SK-N-SH treated with all-trans-retinoic acid at 6 μM for 48 hours (cell line): ENCODE results near the gene OR2J2.
"Not testable (repeated sequence)": the region's sequence is repeated elsewhere in the genome, so short reads cannot be mapped to it uniquely, and the experiment has no call there.

Experiments
- ATAC-seq: fragments of 200-7000 bp; cut with Tn5 transposase; 3 replicates; pipeline ENCODE4 v1.9.1; 2020; ENCODE audit warnings: mild to moderate bottlenecking, moderate library complexity
- CSDC2 ChIP-seq: fragments of 250-450 bp; sonication (Bioruptor Pico); IDR thresholded peaks from 2 replicates; pipeline ENCODE4 v1.5.0; 2020; ENCODE audit warnings: mild to moderate bottlenecking, moderate library complexity
- ESRRG ChIP-seq: fragments of 250-450 bp; sonication (Bioruptor Pico); IDR thresholded peaks from 2 replicates; pipeline ENCODE4 v1.6.1; 2021; ENCODE audit warnings: mild to moderate bottlenecking
- GLIS3 ChIP-seq: fragments of 250-450 bp; sonication (Bioruptor Pico); IDR thresholded peaks from 2 replicates; pipeline ENCODE4 v1.5.0; 2020; ENCODE audit warnings: mild to moderate bottlenecking, moderate library complexity
- ISL1 ChIP-seq: fragments of 250-450 bp; sonication (Bioruptor Pico); IDR thresholded peaks from 2 replicates; pipeline ENCODE4 v2.1.2; 2022; ENCODE audit warnings: mild to moderate bottlenecking, moderate library complexity
- PPARA ChIP-seq: fragments of 250-450 bp; sonication (Bioruptor Pico); IDR thresholded peaks from 2 replicates; pipeline ENCODE4 v1.5.0; 2020; ENCODE audit warnings: mild to moderate bottlenecking, borderline replicate concordance
- RARB ChIP-seq: fragments of 250-450 bp; sonication (Bioruptor Pico); IDR thresholded peaks from 2 replicates; pipeline ENCODE4 v1.8.0; 2021; ENCODE audit warnings: mild to moderate bottlenecking, moderate library complexity
- SNAI2 ChIP-seq: fragments of 250-450 bp; sonication (Bioruptor Pico); IDR thresholded peaks from 2 replicates; pipeline ENCODE4 v1.5.0; 2020; ENCODE audit warnings: mild to moderate bottlenecking, moderate library complexity
- TCF4 ChIP-seq: fragments of 250-450 bp; sonication (Bioruptor Pico); IDR thresholded peaks from 2 replicates; pipeline ENCODE4 v1.8.0; 2021; ENCODE audit warnings: mild to moderate bottlenecking, moderate library complexity, borderline replicate concordance
- TOX ChIP-seq: fragments of 250-450 bp; sonication (Bioruptor Pico); IDR thresholded peaks from 2 replicates; pipeline ENCODE4 v1.8.0; 2021; ENCODE audit warnings: mild to moderate bottlenecking, moderate library complexity, borderline replicate concordance
- ZFP30 ChIP-seq: fragments of 450-650 bp; formaldehyde crosslinking; IDR thresholded peaks from 2 replicates; pipeline ENCODE4 v1.5.0; 2022; ENCODE audit warnings: mild to moderate bottlenecking, moderate library complexity
- ZNF565 ChIP-seq: fragments of 450-650 bp; formaldehyde crosslinking; conservative IDR thresholded peaks from 2 replicates; pipeline ENCODE4 v1.5.0; 2020; ENCODE audit warnings: low read depth, mild to moderate bottlenecking, moderate library complexity
- ZNF70 ChIP-seq: fragments of 450-650 bp; formaldehyde crosslinking; IDR thresholded peaks from 2 replicates; pipeline ENCODE4 v1.5.0; 2020; ENCODE audit warnings: mild to moderate bottlenecking, moderate library complexity
- ZNF8 ChIP-seq: fragments of 450-650 bp; formaldehyde crosslinking; IDR thresholded peaks from 2 replicates; pipeline ENCODE4 v1.5.0; 2020; ENCODE audit warnings: mild to moderate bottlenecking, moderate library complexity
- TF ChIP-seq, protein P1 (sequence below): fragments of 250-450 bp; sonication (Bioruptor Pico); IDR thresholded peaks from 2 replicates; pipeline ENCODE4 v1.8.0; 2021; ENCODE audit warnings: low read depth, mild to moderate bottlenecking, moderate library complexity, borderline replicate concordance
- TF ChIP-seq, protein P2 (sequence below): fragments of 250-450 bp; sonication (Bioruptor Pico); IDR thresholded peaks from 2 replicates; pipeline ENCODE4 v1.5.1; 2020; ENCODE audit warnings: low read depth, mild to moderate bottlenecking, moderate library complexity
- TF ChIP-seq, protein P3 (sequence below): fragments of 250-450 bp; sonication (Bioruptor Pico); IDR thresholded peaks from 2 replicates; pipeline ENCODE4 v1.5.1; 2021; ENCODE audit warnings: mild to moderate bottlenecking, moderate library complexity
- TF ChIP-seq, protein P4 (sequence below): fragments of 250-450 bp; sonication (Bioruptor Pico); IDR thresholded peaks from 2 replicates; pipeline ENCODE4 v1.5.0; 2020; ENCODE audit warnings: mild to moderate bottlenecking, moderate library complexity
- TF ChIP-seq, protein P5 (sequence below): fragments of 250-450 bp; sonication (Bioruptor Pico); IDR thresholded peaks from 2 replicates; pipeline ENCODE4 v1.8.0; 2020; ENCODE audit warnings: mild to moderate bottlenecking, moderate library complexity, borderline replicate concordance

The OR2J2 gene

DNA sequence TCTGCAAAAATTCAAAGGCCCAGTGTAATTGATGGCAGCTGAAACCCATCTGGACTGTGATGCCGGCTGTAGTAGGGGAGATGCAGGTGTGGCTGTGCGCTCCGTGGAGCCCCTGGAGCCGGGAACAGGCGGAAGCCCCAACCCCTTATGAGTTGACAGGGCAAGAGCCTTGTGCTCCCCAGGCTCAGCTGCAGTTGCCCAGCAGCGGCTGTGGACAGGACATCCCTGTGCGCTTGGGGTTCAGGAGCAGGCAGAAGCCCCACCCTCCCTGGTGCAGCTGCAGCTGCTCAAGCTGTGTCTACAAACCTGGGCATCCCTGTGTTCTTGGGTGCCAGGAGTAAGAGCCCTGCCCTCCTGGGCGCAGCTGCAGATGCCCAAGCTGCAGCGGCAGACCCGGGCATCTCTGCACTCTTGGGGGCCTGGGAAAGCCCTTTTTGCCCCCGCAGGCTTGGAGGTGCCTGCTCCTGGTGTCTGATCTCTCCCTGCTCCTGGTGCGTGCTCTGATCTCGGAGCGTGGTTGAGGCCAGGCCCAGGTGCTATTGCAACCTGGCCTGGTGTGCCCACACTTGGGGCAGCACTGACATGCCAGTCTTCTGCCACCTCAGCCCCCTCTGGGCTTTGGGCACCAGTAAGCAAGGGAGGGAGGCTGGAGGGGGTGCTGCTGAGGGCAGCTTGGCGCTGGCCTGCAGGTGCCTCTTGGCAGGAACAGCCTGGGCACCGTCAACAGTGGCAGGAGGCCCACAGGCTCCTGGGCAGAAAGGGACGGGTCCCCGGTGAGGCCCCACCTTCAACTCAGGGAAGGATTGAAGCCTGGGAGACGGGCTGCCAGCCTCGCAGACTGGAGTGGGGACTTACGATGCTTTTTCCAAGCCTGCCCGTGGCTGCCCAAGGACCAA, 30.3 kb downstream of the OR2J2 start:
- ATAC-seq, result no peak
- TF ChIP-seq GLIS3 (CRISPR knock-in tag) (no peak), CSDC2 (CRISPR knock-in tag) (no peak), RARB (CRISPR knock-in tag) (no peak), ISL1 (CRISPR knock-in tag) (no peak)

DNA sequence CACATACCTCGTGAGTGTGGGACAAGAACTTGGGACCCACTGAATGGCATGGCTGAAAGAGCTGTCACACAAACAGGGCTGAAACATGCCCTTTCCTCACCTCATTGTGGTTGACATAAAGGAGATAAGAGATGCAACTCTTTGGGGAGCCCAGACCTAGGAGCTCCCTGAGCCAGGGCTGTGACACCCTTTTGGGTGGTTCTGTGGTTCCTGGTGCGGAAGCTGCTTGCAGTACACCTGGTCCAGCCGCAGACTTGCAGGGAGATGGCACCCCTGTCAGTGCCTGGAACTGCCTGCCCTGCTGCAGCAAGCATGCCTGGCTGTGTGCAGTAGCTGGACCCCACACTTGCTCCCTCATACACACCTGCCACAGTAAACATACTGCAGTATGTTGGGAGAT, 31.3 kb downstream of the OR2J2 start:
- TF ChIP-seq TOX (CRISPR knock-in tag), result no peak
- TF ChIP-seq, protein P1, sequence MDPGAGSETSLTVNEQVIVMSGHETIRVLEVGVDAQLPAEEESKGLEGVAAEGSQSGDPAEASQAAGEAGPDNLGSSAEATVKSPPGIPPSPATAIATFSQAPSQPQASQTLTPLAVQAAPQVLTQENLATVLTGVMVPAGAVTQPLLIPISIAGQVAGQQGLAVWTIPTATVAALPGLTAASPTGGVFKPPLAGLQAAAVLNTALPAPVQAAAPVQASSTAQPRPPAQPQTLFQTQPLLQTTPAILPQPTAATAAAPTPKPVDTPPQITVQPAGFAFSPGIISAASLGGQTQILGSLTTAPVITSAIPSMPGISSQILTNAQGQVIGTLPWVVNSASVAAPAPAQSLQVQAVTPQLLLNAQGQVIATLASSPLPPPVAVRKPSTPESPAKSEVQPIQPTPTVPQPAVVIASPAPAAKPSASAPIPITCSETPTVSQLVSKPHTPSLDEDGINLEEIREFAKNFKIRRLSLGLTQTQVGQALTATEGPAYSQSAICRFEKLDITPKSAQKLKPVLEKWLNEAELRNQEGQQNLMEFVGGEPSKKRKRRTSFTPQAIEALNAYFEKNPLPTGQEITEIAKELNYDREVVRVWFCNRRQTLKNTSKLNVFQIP (CRISPR knock-in tag), result no peak
- no peak for TF ChIP-seq ESRRG (CRISPR knock-in tag)
- no peak for ATAC-seq

DNA sequence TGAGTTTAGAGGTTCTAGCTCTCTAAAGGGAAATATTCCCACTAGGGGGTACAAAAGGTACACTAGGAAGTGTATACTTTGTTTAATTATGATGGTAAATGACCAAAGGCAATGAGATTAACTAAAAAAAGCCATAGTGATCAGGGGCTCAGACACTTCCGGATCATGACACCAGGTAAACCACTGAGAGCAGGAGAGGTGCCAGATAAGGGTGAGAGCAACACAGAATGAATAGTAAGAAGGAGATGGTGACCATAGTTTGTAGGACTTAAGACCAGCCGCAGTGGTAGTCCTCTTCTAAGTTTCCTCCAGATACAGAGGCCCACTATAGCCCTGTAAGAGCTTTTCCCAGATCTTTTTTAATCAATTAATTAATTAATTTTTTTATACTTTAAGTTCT, 40.8 kb downstream of the OR2J2 start:
- TF ChIP-seq TCF4 (CRISPR knock-in tag), result no peak
- no peak for TF ChIP-seq ZNF8 (CRISPR knock-in tag)
- TF ChIP-seq, protein P2, sequence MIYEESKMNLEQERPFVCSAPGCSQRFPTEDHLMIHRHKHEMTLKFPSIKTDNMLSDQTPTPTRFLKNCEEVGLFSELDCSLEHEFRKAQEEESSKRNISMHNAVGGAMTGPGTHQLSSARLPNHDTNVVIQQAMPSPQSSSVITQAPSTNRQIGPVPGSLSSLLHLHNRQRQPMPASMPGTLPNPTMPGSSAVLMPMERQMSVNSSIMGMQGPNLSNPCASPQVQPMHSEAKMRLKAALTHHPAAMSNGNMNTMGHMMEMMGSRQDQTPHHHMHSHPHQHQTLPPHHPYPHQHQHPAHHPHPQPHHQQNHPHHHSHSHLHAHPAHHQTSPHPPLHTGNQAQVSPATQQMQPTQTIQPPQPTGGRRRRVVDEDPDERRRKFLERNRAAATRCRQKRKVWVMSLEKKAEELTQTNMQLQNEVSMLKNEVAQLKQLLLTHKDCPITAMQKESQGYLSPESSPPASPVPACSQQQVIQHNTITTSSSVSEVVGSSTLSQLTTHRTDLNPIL (CRISPR knock-in tag), result no peak
- TF ChIP-seq, protein P1 (CRISPR knock-in tag), result no peak
- TF ChIP-seq PPARA, result no peak
- TF ChIP-seq GLIS3 (CRISPR knock-in tag), result no peak
- TF ChIP-seq CSDC2 (CRISPR knock-in tag), result no peak
- no peak for TF ChIP-seq ZNF565 (CRISPR knock-in tag)
- TF ChIP-seq, protein P3, sequence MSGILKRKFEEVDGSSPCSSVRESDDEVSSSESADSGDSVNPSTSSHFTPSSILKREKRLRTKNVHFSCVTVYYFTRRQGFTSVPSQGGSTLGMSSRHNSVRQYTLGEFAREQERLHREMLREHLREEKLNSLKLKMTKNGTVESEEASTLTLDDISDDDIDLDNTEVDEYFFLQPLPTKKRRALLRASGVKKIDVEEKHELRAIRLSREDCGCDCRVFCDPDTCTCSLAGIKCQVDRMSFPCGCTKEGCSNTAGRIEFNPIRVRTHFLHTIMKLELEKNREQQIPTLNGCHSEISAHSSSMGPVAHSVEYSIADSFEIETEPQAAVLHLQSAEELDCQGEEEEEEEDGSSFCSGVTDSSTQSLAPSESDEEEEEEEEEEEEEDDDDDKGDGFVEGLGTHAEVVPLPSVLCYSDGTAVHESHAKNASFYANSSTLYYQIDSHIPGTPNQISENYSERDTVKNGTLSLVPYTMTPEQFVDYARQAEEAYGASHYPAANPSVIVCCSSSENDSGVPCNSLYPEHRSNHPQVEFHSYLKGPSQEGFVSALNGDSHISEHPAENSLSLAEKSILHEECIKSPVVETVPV (CRISPR knock-in tag), result no peak
- TF ChIP-seq TOX (CRISPR knock-in tag), result no peak
- TF ChIP-seq, protein P4, sequence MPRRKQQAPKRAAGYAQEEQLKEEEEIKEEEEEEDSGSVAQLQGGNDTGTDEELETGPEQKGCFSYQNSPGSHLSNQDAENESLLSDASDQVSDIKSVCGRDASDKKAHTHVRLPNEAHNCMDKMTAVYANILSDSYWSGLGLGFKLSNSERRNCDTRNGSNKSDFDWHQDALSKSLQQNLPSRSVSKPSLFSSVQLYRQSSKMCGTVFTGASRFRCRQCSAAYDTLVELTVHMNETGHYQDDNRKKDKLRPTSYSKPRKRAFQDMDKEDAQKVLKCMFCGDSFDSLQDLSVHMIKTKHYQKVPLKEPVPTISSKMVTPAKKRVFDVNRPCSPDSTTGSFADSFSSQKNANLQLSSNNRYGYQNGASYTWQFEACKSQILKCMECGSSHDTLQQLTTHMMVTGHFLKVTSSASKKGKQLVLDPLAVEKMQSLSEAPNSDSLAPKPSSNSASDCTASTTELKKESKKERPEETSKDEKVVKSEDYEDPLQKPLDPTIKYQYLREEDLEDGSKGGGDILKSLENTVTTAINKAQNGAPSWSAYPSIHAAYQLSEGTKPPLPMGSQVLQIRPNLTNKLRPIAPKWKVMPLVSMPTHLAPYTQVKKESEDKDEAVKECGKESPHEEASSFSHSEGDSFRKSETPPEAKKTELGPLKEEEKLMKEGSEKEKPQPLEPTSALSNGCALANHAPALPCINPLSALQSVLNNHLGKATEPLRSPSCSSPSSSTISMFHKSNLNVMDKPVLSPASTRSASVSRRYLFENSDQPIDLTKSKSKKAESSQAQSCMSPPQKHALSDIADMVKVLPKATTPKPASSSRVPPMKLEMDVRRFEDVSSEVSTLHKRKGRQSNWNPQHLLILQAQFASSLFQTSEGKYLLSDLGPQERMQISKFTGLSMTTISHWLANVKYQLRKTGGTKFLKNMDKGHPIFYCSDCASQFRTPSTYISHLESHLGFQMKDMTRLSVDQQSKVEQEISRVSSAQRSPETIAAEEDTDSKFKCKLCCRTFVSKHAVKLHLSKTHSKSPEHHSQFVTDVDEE (CRISPR knock-in tag), result no peak
- no peak for TF ChIP-seq SNAI2
- TF ChIP-seq ESRRG (CRISPR knock-in tag), result no peak
- no peak for TF ChIP-seq ISL1 (CRISPR knock-in tag)
- no peak for TF ChIP-seq ZNF70 (CRISPR knock-in tag)
- no peak for TF ChIP-seq ZFP30
- no peak for ATAC-seq

DNA sequence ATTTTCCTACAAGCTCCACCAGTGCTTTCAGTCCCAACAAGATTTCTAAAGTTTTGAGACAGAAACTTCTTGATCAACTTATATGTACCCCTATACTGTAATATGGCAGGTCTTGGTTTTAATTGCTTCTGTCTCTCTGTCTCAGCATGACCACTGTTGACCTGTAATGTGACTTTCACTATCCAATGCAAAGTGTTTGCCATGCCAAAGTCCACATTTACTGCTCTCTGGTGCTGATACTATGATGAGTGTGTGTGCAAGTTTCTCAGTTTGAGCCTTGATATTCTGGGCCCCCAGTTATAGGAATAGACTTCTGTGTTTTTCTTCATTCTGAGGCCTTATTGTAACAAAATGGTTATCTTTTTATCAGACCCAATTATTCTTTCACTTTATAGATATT, 45.8 kb downstream of the OR2J2 start:
- no peak for ATAC-seq
- TF ChIP-seq ZNF8 (CRISPR knock-in tag), result no peak
- no peak for TF ChIP-seq ZNF70 (CRISPR knock-in tag)
- no peak for TF ChIP-seq ZNF565 (CRISPR knock-in tag)
- no peak for TF ChIP-seq ZFP30
- TF ChIP-seq, protein P5, sequence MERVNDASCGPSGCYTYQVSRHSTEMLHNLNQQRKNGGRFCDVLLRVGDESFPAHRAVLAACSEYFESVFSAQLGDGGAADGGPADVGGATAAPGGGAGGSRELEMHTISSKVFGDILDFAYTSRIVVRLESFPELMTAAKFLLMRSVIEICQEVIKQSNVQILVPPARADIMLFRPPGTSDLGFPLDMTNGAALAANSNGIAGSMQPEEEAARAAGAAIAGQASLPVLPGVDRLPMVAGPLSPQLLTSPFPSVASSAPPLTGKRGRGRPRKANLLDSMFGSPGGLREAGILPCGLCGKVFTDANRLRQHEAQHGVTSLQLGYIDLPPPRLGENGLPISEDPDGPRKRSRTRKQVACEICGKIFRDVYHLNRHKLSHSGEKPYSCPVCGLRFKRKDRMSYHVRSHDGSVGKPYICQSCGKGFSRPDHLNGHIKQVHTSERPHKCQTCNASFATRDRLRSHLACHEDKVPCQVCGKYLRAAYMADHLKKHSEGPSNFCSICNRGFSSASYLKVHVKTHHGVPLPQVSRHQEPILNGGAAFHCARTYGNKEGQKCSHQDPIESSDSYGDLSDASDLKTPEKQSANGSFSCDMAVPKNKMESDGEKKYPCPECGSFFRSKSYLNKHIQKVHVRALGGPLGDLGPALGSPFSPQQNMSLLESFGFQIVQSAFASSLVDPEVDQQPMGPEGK, result no peak

DNA sequence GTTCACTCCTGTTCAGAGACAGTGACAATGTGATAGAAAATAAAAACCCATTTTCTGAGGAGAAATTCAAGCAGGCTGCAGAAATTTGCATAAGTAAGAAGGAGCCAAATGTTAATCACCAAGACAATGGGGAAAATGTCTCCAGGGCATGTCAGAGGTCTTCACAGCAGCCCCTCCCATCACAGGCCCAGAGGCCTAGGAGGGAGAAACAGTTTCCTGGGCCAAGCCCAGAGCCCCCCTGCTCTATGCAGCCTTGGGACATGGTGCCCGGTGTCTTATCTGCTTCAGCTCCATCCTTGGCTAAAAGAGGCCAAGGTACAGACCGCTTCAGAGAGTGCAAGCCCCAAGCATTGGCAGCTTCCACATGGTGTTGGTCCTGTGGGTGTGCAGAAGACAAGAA, 46.5 kb downstream of the OR2J2 start:
- not testable (repeated sequence) for ATAC-seq

DNA sequence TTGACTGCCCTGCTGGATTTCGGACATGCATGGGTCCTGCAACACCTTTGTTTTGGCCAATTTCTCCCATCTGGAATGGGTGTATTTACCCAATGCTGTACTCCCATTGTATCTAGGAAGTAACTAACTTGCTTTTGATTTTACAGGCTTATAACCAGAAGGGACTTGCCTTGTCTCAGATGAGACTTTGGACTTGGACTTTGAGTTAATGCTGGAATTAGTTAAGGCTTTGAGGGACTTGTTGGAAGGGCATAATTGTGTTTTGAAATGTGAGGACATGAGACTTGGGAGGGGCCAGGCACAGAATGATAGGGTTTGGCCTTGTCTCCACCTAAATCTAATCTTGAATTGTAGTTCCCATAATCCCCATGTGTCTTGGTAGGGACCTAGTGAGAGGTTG, 47.3 kb downstream of the OR2J2 start:
- not testable (repeated sequence) for ATAC-seq
